ENCODE measurements around the gene OGT. TPM values are rescaled to one million over a fixed set of nuclear protein-coding genes. Genes with fewer than 3 reads are reported as not detected.
A peak's percentile ranks its signal among the peaks of the same experiment; 100 is the strongest.

The OGT gene
- total and polyA plus RNA-seq, 4 experiments from 2014 or later: 18.3 to 525 (median 277) TPM

- no peaks in the 10 kb centered on the region for H3K9me3 ChIP-seq (ENCODE audit: control insufficient read depth in 1 of 2, low read length in 2 of 2)
- peaks cover under 1 to 18% of the 10 kb centered on the region in 2 donors for H3K36me3 Mint-ChIP-seq
- peaks cover 85% of the 10 kb centered on the region for H3K4me1 ChIP-seq (ENCODE audit: insufficient read depth, low read length)
- peak overlapping the region; percentile 47 to 87 (median 77) for H3K4me3 Mint-ChIP-seq
- H3K36me3 ChIP-seq (ENCODE audit: insufficient read depth, low read length): no peaks in the 10 kb centered on the region
- ChIA-PET POLR2A (ENCODE audit: partially characterized antibody) (interaction anchor here (0.6 to 5.5 kb wide), 14 partner anchors 7 to 504 kb away, joined by 3 to 60 read pairs (median 5); partner anchors contain the start of genes MED12, OGT and TAF1), CTCF (ENCODE audit: partially characterized antibody) (interaction anchor here (1.5 to 2.2 kb wide), 8 partner anchors 11 to 30 kb away, joined by 5 to 8 read pairs (median 5); no protein-coding TSS in a partner anchor)
- H3K27ac ChIP-seq (ENCODE audit: low read depth, low read length): peak overlapping the region; percentile 75
- peaks cover 0 to 5% (median 0%) of the 10 kb centered on the region in 8 donors for H3K9me3 Mint-ChIP-seq
- H3K27ac Mint-ChIP-seq: peak overlapping the region; percentile 91 to 97 (median 96)
- no peak for DNase-seq
- no peaks in the 10 kb centered on the region for H3K27me3 ChIP-seq (ENCODE audit: insufficient read depth, low read length)
- peaks cover 0 to 2% of the 10 kb centered on the region in 2 donors for H3K27me3 Mint-ChIP-seq
- intact Hi-C loops (cut with micrococcal nuclease): loop anchor here (1.0 to 2.0 kb wide), 3 partner anchors 15 to 88 kb away; no protein-coding TSS in a partner anchor
- H3K4me1 Mint-ChIP-seq: peaks cover 27 to 80% (median 65%) of the 10 kb centered on the region in 4 donors
- no peak overlapping the region for H3K4me3 ChIP-seq (ENCODE audit: low read length in 2 of 2)
These were observed 89.2 kb downstream of the OGT start for GRCh38 chrX:71622032-71622575.

GRCh38 chrX:71622576-71623450 is 89.9 kb downstream of the OGT start:
- intact Hi-C loops (cut with micrococcal nuclease): loop anchor here (1.0 to 2.0 kb wide), 3 partner anchors 14 to 89 kb away; no protein-coding TSS in a partner anchor
- POLR2A ChIA-PET (ENCODE audit: partially characterized antibody): interaction anchor here (0.8 to 5.5 kb wide), 15 partner anchors 8 to 504 kb away, joined by 3 to 60 read pairs (median 4); partner anchors contain the start of genes MED12, OGT and TAF1

GRCh38 chrX:71623714-71624113 is 90.8 kb downstream of the OGT start:
- POLR2A ChIA-PET (ENCODE audit: partially characterized antibody): interaction anchor here (1.1 to 5.5 kb wide), 6 partner anchors 9 to 91 kb away, joined by 4 to 60 read pairs (median 6); partner anchors contain the start of gene OGT
- Histone ChIP-seq H3K4me1 (ENCODE audit: insufficient read depth, low read length) (peaks cover 78% of the 10 kb centered on the region), H3K9me3 (ENCODE audit: control insufficient read depth in 1 of 2, low read length in 2 of 2) (no peaks in the 10 kb centered on the region), H3K27ac (ENCODE audit: low read depth, low read length) (peak overlapping the region; percentile 75), H3K4me3 (ENCODE audit: low read length in 2 of 2) (no peak overlapping the region), H3K27me3 (ENCODE audit: insufficient read depth, low read length) (no peaks in the 10 kb centered on the region), H3K36me3 (ENCODE audit: insufficient read depth, low read length) (no peaks in the 10 kb centered on the region)
- Mint-ChIP-seq H3K36me3 (peaks cover 0 to 5% of the 10 kb centered on the region in 2 donors), H3K9me3 (peaks cover 0 to 2% (median 0%) of the 10 kb centered on the region in 8 donors), H3K27me3 (peaks cover 0 to 2% of the 10 kb centered on the region in 2 donors), H3K4me1 (peaks cover 22 to 64% (median 53%) of the 10 kb centered on the region in 4 donors), H3K27ac (peak overlapping the region; percentile 91 to 97 (median 96)), H3K4me3 (peak overlapping the region in 7 of 8 donors; percentile 27 to 83 (median 79))
- CTCF ChIA-PET (ENCODE audit: partially characterized antibody): interaction anchor here (0.8 to 2.2 kb wide), 7 partner anchors 13 to 89 kb away, joined by 3 to 8 read pairs (median 5); no protein-coding TSS in a partner anchor
- intact Hi-C loops (cut with micrococcal nuclease): loop anchor here (2.0 kb wide), 2 partner anchors 13 to 17 kb away; no protein-coding TSS in a partner anchor
- peak in 2 of 5 donors; percentile 23 to 63 for DNase-seq

More at GRCh38 chrX:71622576-71623450, 89.9 kb downstream of the OGT start:
- Mint-ChIP-seq H3K27me3 (peaks cover 0 to 2% of the 10 kb centered on the region in 2 donors), H3K4me1 (peaks cover 27 to 73% (median 61%) of the 10 kb centered on the region in 4 donors), H3K4me3 (peak overlapping the region; percentile 69 to 87 (median 80)), H3K36me3 (peaks cover 0 to 13% of the 10 kb centered on the region in 2 donors), H3K9me3 (peaks cover 0 to 2% (median 0%) of the 10 kb centered on the region in 8 donors), H3K27ac (peak overlapping the region; percentile 91 to 97 (median 96))
- peak overlapping the region in 1 of 2 donors; percentile 28 for H3K4me3 ChIP-seq (ENCODE audit: low read length in 2 of 2)
- CTCF ChIA-PET (ENCODE audit: partially characterized antibody): interaction anchor here (0.8 to 2.2 kb wide), 12 partner anchors 11 to 88 kb away, joined by 3 to 8 read pairs (median 5); no protein-coding TSS in a partner anchor
- no peaks in the 10 kb centered on the region for H3K36me3 ChIP-seq (ENCODE audit: insufficient read depth, low read length)
- H3K27me3 ChIP-seq (ENCODE audit: insufficient read depth, low read length): no peaks in the 10 kb centered on the region
- DNase-seq: peak; percentile 81 to 89 (median 82)
- no peaks in the 10 kb centered on the region for H3K9me3 ChIP-seq (ENCODE audit: control insufficient read depth in 1 of 2, low read length in 2 of 2)
- H3K27ac ChIP-seq (ENCODE audit: low read depth, low read length): peak overlapping the region; percentile 75
- H3K4me1 ChIP-seq (ENCODE audit: insufficient read depth, low read length): peaks cover 82% of the 10 kb centered on the region

- CTCF ChIA-PET (ENCODE audit: partially characterized antibody): interaction anchor here (1.2 kb wide), 1 partner anchor 27 kb away, joined by 3 read pairs; no protein-coding TSS in a partner anchor
- Histone ChIP-seq H3K36me3 (ENCODE audit: insufficient read depth, low read length) (no peaks in the 10 kb centered on the region), H3K27ac (ENCODE audit: low read depth, low read length) (no peak overlapping the region), H3K4me1 (ENCODE audit: insufficient read depth, low read length) (peaks cover 69% of the 10 kb centered on the region), H3K9me3 (ENCODE audit: control insufficient read depth in 1 of 2, low read length in 2 of 2) (no peaks in the 10 kb centered on the region), H3K27me3 (ENCODE audit: insufficient read depth, low read length) (no peaks in the 10 kb centered on the region), H3K4me3 (ENCODE audit: low read length in 2 of 2) (no peak overlapping the region)
- Mint-ChIP-seq H3K9me3 (peaks cover 0 to 2% (median 0%) of the 10 kb centered on the region in 8 donors), H3K36me3 (peaks cover 0 to 3% of the 10 kb centered on the region in 2 donors), H3K4me3 (peak overlapping the region in 1 of 8 donors; percentile 31), H3K27me3 (peaks cover 0 to 2% of the 10 kb centered on the region in 2 donors), H3K4me1 (peaks cover 20 to 57% (median 36%) of the 10 kb centered on the region in 4 donors), H3K27ac (peak overlapping the region in 1 of 7 donors; percentile 55)
- POLR2A ChIA-PET (ENCODE audit: partially characterized antibody): interaction anchor here (0.7 to 5.5 kb wide), 2 partner anchors 11 to 429 kb away, joined by 3 to 60 read pairs; no protein-coding TSS in a partner anchor
- intact Hi-C loops (cut with micrococcal nuclease): no loop called here
- no peak for DNase-seq
These were observed 92.6 kb downstream of the OGT start for GRCh38 chrX:71625471-71625870.

Other genes with a start within 250 kb of the OGT start
- 100 to 1,000 TPM; 300 to 314 TPM for gene NONO, start 249.5 kb upstream of the OGT start, total RNA-seq
- gene NONO, start 249.5 kb upstream of the OGT start, polyA plus RNA-seq: 100 to 1,000 TPM; 163 to 182 TPM
- 1 to 10 TPM; 3.5 TPM for gene ITGB1BP2, start 231.4 kb upstream of the OGT start, total RNA-seq
- not detected for gene ITGB1BP2, start 231.4 kb upstream of the OGT start, polyA plus RNA-seq
- 10 to 100 TPM; 73.6 to 81.8 TPM for gene TAF1, start 166.7 kb upstream of the OGT start, total RNA-seq
- 10 to 100 TPM in 1 of 2 donors, 1 to 10 TPM in 1; 2.5 to 11.7 TPM for gene TAF1, start 166.7 kb upstream of the OGT start, polyA plus RNA-seq
- gene GCNA, start 45.3 kb downstream of the OGT start, total RNA-seq: 10 to 100 TPM; 10.2 to 11.4 TPM
- under 1 TPM in 1 of 2 donors, not detected in 1; 0.40 TPM for gene GCNA, start 45.3 kb downstream of the OGT start, polyA plus RNA-seq
- gene CXCR3, start 85.4 kb downstream of the OGT start, total RNA-seq: 10 to 100 TPM; 28.5 to 32.5 TPM
- gene CXCR3, start 85.4 kb downstream of the OGT start, polyA plus RNA-seq: 100 to 1,000 TPM in 1 of 2 donors, 10 to 100 TPM in 1; 45.6 to 153 TPM
- not detected for gene CXorf49, start 185.2 kb downstream of the OGT start, total RNA-seq
- gene CXorf49, start 185.2 kb downstream of the OGT start, polyA plus RNA-seq: not detected
- not detected for gene CXorf49B, start 230.2 kb downstream of the OGT start, total RNA-seq
- gene CXorf49B, start 230.2 kb downstream of the OGT start, polyA plus RNA-seq: not detected

All from CD4-positive, alpha-beta memory T cell (primary cell).